Middle frontal gyrus (tissue), 1 donor: ENCODE data around the gene TMEM273.

Experiments
- DNase-seq: peaks from one replicate; pipeline ENCODE4 v3.0.0-alpha.2; 2015; ENCODE audit warnings: low spot score; ENCODE audit errors: extremely low spot score

Gene TMEM273

GRCh38 chr10:49117376-49118070 lies 70.7 kb downstream of the TMEM273 start:
- no peak for DNase-seq

DNA sequence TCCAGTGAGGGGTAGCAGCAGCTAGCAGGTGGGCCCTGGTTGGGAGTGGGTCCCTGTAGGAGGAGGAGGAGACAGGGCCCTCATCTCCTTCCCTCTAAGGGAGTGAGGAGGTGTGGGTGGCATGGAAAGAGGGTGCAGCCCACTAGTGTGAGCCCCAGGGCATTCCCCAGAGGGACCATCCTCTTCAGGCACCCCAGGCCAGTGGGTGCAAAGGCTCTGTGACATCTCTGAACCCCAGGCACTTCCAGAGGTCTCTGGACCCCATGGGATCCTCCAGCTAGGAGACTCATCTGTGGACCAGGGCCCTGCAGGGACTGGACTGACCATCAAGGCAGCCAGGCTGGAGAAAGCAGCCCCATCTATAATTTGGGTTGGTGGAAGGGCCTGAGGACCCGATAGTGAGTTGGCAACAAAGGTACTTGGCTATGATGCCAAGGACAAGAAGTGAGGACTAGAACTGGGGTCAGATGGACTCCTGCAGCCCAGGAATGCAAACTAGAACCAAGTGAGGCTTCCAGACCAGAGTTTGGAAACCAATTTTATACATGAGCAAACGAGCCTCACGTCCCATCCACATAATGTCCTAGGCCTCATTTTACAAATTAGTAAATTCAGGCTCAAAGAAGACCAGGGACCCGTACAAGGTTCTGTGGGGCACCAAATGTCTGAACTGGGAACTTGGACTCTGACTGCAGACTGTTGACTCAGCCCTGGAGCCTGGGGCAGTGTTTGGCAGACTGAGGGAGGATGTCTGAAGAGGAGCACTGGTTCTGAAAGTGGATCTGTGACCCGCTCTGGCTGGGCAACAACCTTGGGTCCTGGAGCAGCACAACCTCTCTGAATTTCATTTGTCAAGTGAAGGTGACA lies 71.4 kb downstream of the TMEM273 start:
- no peak for DNase-seq

GRCh38 chr10:49115796-49116508 lies 72.2 kb downstream of the TMEM273 start:
- DNase-seq: no peak

DNA sequence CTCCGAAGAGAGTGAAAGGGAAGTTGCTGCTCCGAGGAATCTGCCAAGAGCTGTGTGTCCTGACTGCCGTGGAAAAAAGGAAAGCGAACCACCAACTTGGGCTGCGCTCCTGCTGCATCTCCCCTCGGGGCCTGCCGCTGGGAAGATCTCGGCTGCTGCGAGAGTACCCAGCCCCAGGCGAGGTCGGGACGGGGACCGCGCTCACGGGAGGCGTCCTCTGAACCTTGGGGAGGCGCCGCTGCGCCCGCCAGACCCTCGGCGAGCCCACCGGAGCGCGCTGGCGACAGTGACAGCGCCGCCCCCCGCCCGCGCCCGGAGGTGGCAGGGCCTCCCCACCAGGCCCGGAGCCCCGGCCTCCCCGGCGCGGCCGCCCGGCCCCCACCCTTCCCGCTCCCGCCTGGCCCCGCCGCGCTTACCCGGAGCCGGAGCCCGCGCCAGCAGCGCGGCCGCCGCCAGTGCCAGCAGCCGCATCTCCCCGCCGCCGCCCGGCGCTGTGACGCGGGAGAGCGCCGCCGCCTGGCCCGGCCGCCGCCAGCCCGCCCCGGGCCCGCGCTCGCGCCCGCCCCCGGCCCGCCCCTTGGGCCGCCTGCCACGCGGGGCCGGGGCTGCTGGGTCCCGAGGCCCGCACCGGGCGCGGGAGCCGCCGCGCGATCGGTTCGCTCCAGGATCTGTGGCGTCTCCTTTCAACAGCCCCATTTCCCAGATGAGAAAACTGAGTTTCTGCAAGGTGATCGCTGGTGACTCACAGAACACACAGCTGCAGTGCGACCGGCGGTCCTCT lies 73.0 kb downstream of the TMEM273 start, which contains the start of gene VSTM4:
Gene VSTM4, minus strand, starts transcription at position 508 of the 781 bp plus-strand sequence. Its CDS starts 37 bp downstream, at position 471.
- DNase-seq: no peak

GRCh38 chr10:49114718-49115014 lies 73.5 kb downstream of the TMEM273 start:
- no peak for DNase-seq

DNA sequence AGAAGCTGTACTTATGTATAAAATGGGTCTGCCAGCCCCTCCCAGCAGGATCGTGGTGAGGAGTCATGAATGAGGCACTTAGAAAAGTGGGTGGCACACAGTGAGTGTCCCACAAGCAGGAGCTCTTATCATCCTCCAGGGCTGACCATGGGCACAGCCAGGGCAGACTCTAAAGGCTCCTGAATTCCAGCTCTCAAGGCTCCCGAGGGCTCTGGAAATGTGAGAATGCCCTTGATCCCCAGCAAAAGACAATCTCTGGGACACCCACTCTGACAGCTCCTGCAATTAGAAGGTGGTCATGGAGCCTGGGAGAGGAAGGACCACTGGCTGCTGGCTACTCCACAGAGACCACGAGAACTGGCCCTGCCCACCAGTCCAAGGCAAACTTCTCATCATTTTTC lies 74.5 kb downstream of the TMEM273 start:
- no peak for DNase-seq

GRCh38 chr10:49112851-49113250 lies 75.3 kb downstream of the TMEM273 start:
- no peak for DNase-seq

GRCh38 chr10:49112098-49112497 lies 76.1 kb downstream of the TMEM273 start:
- DNase-seq: no peak

DNA sequence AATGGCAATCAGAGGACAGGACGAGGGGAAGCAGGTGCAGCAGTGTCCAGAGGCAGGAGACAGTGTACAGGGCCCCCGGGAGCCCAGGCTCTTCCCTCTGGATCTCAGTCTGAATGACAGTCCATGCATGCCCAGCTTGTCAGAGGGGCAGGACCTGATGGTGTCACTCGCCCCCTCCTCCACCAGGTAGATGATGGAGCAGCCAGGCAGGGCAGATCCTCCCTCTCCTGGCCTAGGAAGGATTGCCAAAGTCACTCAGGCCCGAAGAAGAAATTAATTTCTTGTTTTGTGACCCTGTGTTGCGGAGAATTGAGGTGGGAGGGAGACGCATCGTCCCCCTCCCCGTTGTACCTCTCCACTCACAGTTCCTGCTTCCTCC lies 76.9 kb downstream of the TMEM273 start:
- DNase-seq: no peak

- DNase-seq: no peak
These were observed 77.4 kb downstream of the TMEM273 start for GRCh38 chr10:49110684-49111319.

- DNase-seq: no peak
These were observed 78.4 kb downstream of the TMEM273 start for GRCh38 chr10:49109669-49110340.

DNA sequence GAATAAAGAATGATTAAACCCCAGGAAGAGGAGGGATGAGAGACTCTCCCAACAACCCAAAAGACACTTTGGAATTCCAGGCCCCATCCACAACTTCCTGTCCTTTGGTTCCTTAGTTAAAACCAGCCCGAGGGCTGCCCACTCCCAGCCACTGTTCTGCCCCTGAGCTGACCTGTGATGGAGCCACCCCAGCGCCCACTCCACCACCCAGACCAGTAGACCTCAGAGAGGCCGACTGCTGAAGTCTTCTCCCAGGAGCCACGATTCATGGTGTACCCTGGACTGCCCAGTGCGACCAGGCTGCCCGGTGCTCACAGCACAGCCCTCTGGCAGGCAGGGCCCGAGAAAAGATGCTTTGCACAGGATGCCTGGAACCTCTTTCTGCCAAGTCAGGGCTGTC lies 79.5 kb downstream of the TMEM273 start:
- DNase-seq: no peak

DNA sequence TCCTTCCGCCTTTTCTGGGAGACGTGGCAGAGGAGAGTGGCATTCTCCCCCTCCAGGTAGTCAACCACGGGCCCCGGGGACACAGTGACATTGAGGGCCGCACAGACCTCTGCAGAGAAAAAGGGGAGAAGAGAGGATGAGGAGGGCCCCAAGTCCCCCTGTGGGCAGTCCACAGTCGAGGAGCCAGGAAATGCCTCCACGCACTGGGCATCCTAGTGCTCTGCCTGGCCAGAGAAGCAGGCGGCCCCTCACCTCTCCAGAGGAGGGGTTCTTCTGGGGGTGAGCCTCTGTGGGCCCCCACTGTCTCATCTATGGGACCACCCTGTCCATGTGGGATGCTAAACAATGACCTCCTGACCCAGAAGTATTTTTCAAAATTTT lies 80.3 kb downstream of the TMEM273 start:
- DNase-seq: no peak

GRCh38 chr10:49107111-49107886 lies 80.9 kb downstream of the TMEM273 start:
- DNase-seq: no peak

- DNase-seq: no peak
These were observed 81.7 kb downstream of the TMEM273 start for GRCh38 chr10:49106451-49106850.

GRCh38 chr10:49105076-49105475 lies 83.1 kb downstream of the TMEM273 start:
- no peak for DNase-seq
